GM13977 (cell line): ENCODE data around the gene CUX1.
"Not testable (repeated sequence)": the region's sequence is repeated elsewhere in the genome, so short reads cannot be mapped to it uniquely, and the experiment has no call there.

Source experiments
- DNase-seq: peaks from one replicate; pipeline ENCODE4 v3.0.0; 2012; ENCODE audit warnings: low spot score
- CTCF ChIP-seq: IDR thresholded peaks from 2 replicates; pipeline ENCODE4 v1.5.1; 2012; ENCODE audit warnings: mild to moderate bottlenecking, control low read depth; ENCODE audit not compliant: insufficient read depth; ENCODE audit errors: extremely low read depth, missing control alignments
- in situ Hi-C: fragments of 300-500 bp; cut with MboI; formaldehyde crosslinking; loops from one replicate; pipeline ENCODE4 v1.12.0; 2022; ENCODE audit warnings: low sequenced_read_pairs, low pct_unique_long_range_greater_than_20kb, mixed read lengths, inconsistent platforms; ENCODE audit not compliant: unreplicated experiment

CUX1 gene

DNA sequence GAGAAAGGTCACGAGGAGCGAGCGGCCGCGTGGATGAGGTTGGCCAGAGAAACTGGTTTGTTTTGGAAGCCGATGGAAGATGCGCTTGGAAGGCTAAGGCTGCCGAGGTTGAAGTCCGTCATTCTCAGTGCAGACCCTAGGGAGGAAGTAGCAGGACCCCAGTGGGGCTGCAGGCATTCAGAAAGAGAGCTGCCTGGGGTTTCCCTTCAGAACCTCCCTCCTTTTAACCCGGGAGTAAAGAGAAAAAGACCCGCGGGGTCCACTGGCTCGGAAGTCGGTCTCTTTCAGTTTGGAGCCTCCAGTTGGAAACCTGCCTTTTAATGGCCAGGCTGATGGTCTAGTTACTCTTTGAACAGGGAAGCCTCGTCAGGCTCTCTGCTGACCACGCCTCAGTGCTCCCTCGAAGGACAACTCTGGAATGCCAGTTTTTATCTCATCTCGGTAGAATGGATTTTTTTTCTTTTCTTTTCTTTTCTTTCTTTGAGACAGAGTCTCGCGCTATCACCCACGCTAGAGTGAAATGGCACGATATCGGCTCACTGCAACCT is 188.6 kb downstream of the CUX1 start:
- TF ChIP-seq CTCF = no peak
- in situ Hi-C loops = no loop called here
- no peak for DNase-seq

GRCh38 chr7:102006695-102007094 is 189.3 kb downstream of the CUX1 start:
- in situ Hi-C loops = no loop called here
- DNase-seq = no peak
- no peak for TF ChIP-seq CTCF

DNA sequence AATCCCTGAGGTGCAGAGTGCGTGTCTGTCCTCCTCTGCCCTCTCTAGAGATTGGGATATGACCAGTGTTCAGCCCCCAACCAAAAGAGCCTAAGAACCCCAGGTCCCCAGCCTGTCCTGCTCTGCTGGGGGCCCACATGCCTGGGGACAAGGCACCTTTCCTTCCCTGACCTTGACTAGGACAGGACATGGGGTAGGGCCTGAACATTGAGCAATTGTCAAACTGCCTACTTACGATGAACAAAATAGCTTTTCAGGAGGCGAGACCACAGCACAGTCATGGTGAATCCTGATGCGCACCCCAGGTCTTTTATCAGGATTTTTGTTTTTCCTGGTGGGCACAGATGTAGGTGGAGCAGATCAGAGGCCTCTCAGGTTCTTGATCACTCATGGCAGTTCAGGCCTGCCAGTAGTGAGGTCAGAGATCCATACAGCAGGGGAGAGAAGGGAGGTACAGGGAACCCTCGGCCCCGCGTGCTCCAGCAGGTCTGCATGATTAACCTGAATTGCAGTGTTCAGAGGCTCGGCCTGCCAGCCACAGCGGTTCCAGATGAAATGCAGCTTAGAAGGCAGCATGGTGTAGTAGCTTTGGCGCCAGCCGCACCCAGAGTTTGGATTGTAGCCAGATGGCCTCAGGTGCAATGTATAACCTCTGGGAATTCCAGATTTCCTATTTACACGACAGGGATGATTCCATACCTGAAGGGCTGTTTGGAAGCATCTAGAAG is 191.3 kb downstream of the CUX1 start:
- DNase-seq = no peak
- in situ Hi-C loops = no loop called here
- TF ChIP-seq CTCF = no peak

GRCh38 chr7:102009628-102010027 is 192.2 kb downstream of the CUX1 start:
- in situ Hi-C loops = no loop called here
- DNase-seq = no peak
- no peak for TF ChIP-seq CTCF

DNA sequence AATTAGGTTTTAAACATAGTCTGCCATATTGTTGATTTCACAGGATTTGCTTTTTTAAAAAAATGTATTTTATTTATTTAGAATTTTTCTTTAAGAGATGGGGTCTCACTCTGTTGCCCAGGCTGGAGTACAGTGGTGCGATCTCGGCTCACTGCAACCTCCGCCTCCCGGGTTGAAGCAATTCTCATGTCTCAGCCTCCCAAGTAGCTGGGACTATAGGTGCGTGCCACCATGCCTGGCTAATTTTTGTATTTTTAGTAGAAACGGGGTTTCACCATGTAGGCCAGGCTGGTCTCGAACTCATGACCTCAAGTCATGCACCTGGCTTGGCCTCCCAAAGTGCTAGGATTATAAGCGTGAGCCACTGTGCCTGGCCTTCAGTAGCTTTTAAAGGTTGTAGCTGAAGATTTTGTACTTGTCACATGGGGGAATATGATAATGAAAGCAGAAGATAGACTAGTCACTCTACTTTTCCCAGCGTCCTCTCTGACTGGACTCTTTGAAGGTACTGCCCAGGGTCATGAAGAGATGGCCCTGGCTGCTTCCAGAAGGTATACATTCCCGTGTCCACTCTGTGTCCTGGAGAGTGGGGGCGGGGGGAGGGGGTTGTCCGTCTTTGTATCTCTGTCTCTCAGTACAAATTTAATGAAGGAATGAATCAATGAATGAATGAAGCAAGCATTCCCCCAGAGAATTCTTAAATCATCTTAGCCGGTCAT is 194.8 kb downstream of the CUX1 start:
- DNase-seq, in situ Hi-C loops: not testable (repeated sequence)

GRCh38 chr7:102012941-102013461 is 195.6 kb downstream of the CUX1 start:
- in situ Hi-C loops = no loop called here
- DNase-seq = no peak

More at GRCh38 chr7:102012941-102013461, 195.6 kb downstream of the CUX1 start:
- TF ChIP-seq CTCF = no peak
